Measurements from ENCODE around the gene SPACA5. TPM values are rescaled to one million over a fixed set of nuclear protein-coding genes. Genes with fewer than 3 reads are reported as not detected.
"Not testable (repeated sequence)": the region's sequence is repeated elsewhere in the genome, so short reads cannot be mapped to it uniquely, and the experiment has no call there.

The SPACA5 gene
- total RNA-seq, 1 donor from 2014 or later, result not detected

GRCh38 chrX:48021026-48021900, 14.5 kb downstream of the SPACA5 start:
- H3K27me3 Mint-ChIP-seq (ENCODE audit: unreplicated experiment), result peaks cover 7% of the 10 kb centered on the region

DNA sequence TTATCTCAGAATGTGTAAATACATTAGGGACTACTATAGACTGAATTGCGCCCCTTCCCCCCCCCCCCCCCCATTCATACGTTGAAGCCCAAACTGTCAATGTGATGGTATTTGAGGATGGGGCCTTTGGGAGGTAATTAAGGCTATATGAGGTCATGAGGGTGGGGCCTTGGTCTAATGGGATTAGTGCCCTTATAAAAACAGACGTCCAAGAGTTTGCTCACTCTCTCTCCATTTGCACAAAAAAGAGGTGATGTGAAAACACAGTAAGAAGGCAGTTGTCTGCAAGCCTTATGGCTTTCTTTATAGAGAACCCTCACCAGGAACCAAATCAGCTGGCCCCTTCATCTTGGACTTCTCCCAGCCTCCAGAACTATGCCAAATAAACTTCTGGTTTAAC, 15.3 kb downstream of the SPACA5 start:
- no peak overlapping the region for H3K27ac Mint-ChIP-seq (ENCODE audit: unreplicated experiment)
- H3K4me3 Mint-ChIP-seq (ENCODE audit: unreplicated experiment), result no peak overlapping the region
- DNase-seq (ENCODE audit: low spot score), result no peak
- H3K9me3 Mint-ChIP-seq (ENCODE audit: unreplicated experiment), result no peaks in the 10 kb centered on the region
- no peaks in the 10 kb centered on the region for H3K36me3 Mint-ChIP-seq (ENCODE audit: low read depth, unreplicated experiment)
- peaks cover 7% of the 10 kb centered on the region for H3K27me3 Mint-ChIP-seq (ENCODE audit: unreplicated experiment)
- TF ChIP-seq CTCF (IDR thresholded peaks at IDR 0.05; ENCODE audit: unreplicated experiment), result no peak
- H3K4me1 Mint-ChIP-seq (ENCODE audit: unreplicated experiment), result no peaks in the 10 kb centered on the region

More at GRCh38 chrX:48021026-48021900, 14.5 kb downstream of the SPACA5 start:
- H3K9me3 Mint-ChIP-seq (ENCODE audit: unreplicated experiment), result no peaks in the 10 kb centered on the region
- no peaks in the 10 kb centered on the region for H3K4me1 Mint-ChIP-seq (ENCODE audit: unreplicated experiment)
- no peak for TF ChIP-seq CTCF (IDR thresholded peaks at IDR 0.05; ENCODE audit: unreplicated experiment)
- H3K36me3 Mint-ChIP-seq (ENCODE audit: low read depth, unreplicated experiment), result no peaks in the 10 kb centered on the region
- H3K4me3 Mint-ChIP-seq (ENCODE audit: unreplicated experiment), result peak overlapping the region; percentile 97
- peak; percentile 67 for DNase-seq (ENCODE audit: low spot score)
- peak overlapping the region; percentile 100 for H3K27ac Mint-ChIP-seq (ENCODE audit: unreplicated experiment)

- Mint-ChIP-seq H3K9me3 (ENCODE audit: unreplicated experiment) (no peaks in the 10 kb centered on the region), H3K36me3 (ENCODE audit: low read depth, unreplicated experiment) (no peaks in the 10 kb centered on the region), H3K4me3 (ENCODE audit: unreplicated experiment) (peak overlapping the region; percentile 75), H3K27me3 (ENCODE audit: unreplicated experiment) (peaks cover 7% of the 10 kb centered on the region), H3K4me1 (ENCODE audit: unreplicated experiment) (no peaks in the 10 kb centered on the region), H3K27ac (ENCODE audit: unreplicated experiment) (no peak overlapping the region)
- TF ChIP-seq CTCF (IDR thresholded peaks at IDR 0.05; ENCODE audit: unreplicated experiment), result no peak
- DNase-seq (ENCODE audit: low spot score), result no peak
Measured at GRCh38 chrX:48022738-48023137, 15.9 kb downstream of the SPACA5 start.

DNA sequence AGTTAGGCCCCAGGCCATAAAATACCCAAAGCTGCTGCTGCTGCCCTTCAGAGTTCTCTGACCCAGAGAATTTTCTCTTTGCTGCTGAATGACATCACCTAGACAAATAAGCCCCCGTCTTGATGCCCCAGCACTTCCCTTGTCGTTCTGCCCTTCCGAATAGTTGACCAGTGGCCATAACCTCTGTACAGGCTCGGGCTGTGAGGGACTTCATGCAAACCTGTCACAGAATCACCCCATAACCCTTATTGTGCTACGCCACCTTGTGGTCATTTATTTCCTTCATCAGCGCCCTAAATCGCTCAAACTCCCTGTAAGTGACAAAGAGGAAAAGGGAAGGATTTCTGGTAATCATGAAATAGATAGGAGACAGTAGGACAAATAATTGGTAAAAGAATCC, 18.8 kb downstream of the SPACA5 start:
- Mint-ChIP-seq H3K4me1 (ENCODE audit: unreplicated experiment) (no peaks in the 10 kb centered on the region), H3K27me3 (ENCODE audit: unreplicated experiment) (peaks cover 7% of the 10 kb centered on the region), H3K4me3 (ENCODE audit: unreplicated experiment) (no peak overlapping the region), H3K9me3 (ENCODE audit: unreplicated experiment) (no peaks in the 10 kb centered on the region), H3K27ac (ENCODE audit: unreplicated experiment) (peak overlapping the region; percentile 61), H3K36me3 (ENCODE audit: low read depth, unreplicated experiment) (no peaks in the 10 kb centered on the region)
- peak; percentile 36 for DNase-seq (ENCODE audit: low spot score)
- peak; percentile 48 for TF ChIP-seq CTCF (IDR thresholded peaks at IDR 0.05; ENCODE audit: unreplicated experiment)

- H3K9me3 Mint-ChIP-seq (ENCODE audit: unreplicated experiment); H3K27me3 Mint-ChIP-seq (ENCODE audit: unreplicated experiment); H3K27ac Mint-ChIP-seq (ENCODE audit: unreplicated experiment): not testable (repeated sequence)
Measured at GRCh38 chrX:48027545-48027944, 20.8 kb downstream of the SPACA5 start.

More at GRCh38 chrX:48027545-48027944, 20.8 kb downstream of the SPACA5 start:
- not testable (repeated sequence) for H3K36me3 Mint-ChIP-seq (ENCODE audit: low read depth, unreplicated experiment); H3K4me3 Mint-ChIP-seq (ENCODE audit: unreplicated experiment); DNase-seq (ENCODE audit: low spot score); H3K4me1 Mint-ChIP-seq (ENCODE audit: unreplicated experiment)
